OCI-M2 (cell line): Measurements from ENCODE around the gene TLL2.

Experiments
- DNase-seq: peaks from one replicate; lab custom pipeline; 2025; ENCODE audit not compliant: unreplicated experiment; lab: John Stamatoyannopoulos, UW

The TLL2 gene

GRCh38 chr10:96427291-96427690, 86.4 kb downstream of the TLL2 start:
- DNase-seq, result no peak

- DNase-seq, result no peak
Observed at GRCh38 chr10:96422525-96422924, 91.2 kb downstream of the TLL2 start.

- no peak for DNase-seq
Observed at GRCh38 chr10:96421995-96422394, 91.7 kb downstream of the TLL2 start.

- no peak for DNase-seq
Observed at GRCh38 chr10:96420228-96421009, 93.3 kb downstream of the TLL2 start.

- DNase-seq, result no peak
Observed at GRCh38 chr10:96419351-96419750, 94.4 kb downstream of the TLL2 start.

- no peak for DNase-seq
Observed at GRCh38 chr10:96418582-96418981, 95.1 kb downstream of the TLL2 start.

GRCh38 chr10:96417441-96417840, 96.3 kb downstream of the TLL2 start:
- DNase-seq, result no peak

GRCh38 chr10:96416643-96417042, 97.1 kb downstream of the TLL2 start:
- no peak for DNase-seq

GRCh38 chr10:96415891-96416554, 97.7 kb downstream of the TLL2 start:
- DNase-seq, result no peak

GRCh38 chr10:96415150-96415890, 98.4 kb downstream of the TLL2 start:
- DNase-seq, result no peak

GRCh38 chr10:96414303-96414702, 99.4 kb downstream of the TLL2 start:
- no peak for DNase-seq

GRCh38 chr10:96413151-96413787, 100.5 kb downstream of the TLL2 start:
- DNase-seq, result no peak

GRCh38 chr10:96411716-96412320, 101.9 kb downstream of the TLL2 start:
- no peak for DNase-seq

- DNase-seq, result no peak
Observed at GRCh38 chr10:96410296-96410695, 103.4 kb downstream of the TLL2 start.

GRCh38 chr10:96408201-96408600, 105.5 kb downstream of the TLL2 start:
- no peak for DNase-seq

- no peak for DNase-seq
Observed at GRCh38 chr10:96407560-96408069, 106.1 kb downstream of the TLL2 start.

GRCh38 chr10:96406091-96406490, 107.6 kb downstream of the TLL2 start:
- DNase-seq, result no peak

GRCh38 chr10:96402417-96403305, 111.1 kb downstream of the TLL2 start:
- no peak for DNase-seq

- no peak for DNase-seq
Observed at GRCh38 chr10:96401036-96401435, 112.7 kb downstream of the TLL2 start.

GRCh38 chr10:96400465-96400864, 113.3 kb downstream of the TLL2 start:
- no peak for DNase-seq
